ENCODE measurements around the gene STK24.

STK24 gene

DNA sequence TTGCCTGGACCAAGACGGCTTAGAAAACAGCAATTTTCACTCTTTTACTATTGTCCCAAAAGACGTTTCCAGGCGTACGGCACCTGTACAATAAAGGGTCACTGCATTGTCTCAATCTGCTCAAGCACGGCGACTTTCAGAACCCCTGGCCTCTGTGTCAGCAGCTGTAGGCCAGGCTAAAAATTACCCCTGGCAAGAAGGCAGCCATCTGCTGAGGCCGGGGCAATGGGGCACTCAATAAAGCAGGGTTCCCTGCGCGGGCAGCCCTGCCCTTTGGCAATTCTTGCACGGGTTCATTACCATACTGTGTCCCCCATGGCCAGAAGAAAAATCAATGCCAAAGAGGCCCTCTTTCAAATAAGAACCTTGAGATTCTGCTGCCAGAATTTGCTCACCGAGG is 52.1 kb downstream of the STK24 start:
- no peak for DNase-seq (ENCODE audit: low read depth)
- no peak overlapping the region for H3K4me3 ChIP-seq (ENCODE audit: low read depth, low read length)
- TF ChIP-seq, protein P1, sequence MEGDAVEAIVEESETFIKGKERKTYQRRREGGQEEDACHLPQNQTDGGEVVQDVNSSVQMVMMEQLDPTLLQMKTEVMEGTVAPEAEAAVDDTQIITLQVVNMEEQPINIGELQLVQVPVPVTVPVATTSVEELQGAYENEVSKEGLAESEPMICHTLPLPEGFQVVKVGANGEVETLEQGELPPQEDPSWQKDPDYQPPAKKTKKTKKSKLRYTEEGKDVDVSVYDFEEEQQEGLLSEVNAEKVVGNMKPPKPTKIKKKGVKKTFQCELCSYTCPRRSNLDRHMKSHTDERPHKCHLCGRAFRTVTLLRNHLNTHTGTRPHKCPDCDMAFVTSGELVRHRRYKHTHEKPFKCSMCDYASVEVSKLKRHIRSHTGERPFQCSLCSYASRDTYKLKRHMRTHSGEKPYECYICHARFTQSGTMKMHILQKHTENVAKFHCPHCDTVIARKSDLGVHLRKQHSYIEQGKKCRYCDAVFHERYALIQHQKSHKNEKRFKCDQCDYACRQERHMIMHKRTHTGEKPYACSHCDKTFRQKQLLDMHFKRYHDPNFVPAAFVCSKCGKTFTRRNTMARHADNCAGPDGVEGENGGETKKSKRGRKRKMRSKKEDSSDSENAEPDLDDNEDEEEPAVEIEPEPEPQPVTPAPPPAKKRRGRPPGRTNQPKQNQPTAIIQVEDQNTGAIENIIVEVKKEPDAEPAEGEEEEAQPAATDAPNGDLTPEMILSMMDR (conservative IDR thresholded peaks at IDR 0.05; ENCODE audit: low read depth, low read length): no peak

DNA sequence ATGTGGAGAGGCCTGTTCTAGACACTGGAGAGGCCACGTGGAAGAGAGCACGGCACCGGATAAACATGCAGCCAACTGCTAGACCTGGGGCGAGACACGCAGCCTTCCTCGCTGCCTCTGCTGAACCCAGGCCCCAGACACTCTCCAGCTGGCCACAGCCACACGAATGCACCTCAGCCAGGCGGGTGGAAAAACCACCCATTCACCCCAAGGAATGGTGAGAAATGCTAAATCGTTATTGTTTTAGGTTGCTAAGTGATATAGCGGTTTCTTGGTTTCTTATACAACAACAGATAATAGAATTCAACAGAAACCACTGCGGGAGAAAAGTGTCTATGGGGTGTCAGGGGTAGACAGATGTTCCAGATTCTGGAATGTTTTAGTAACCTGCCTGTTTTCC is 52.5 kb downstream of the STK24 start:
- TF ChIP-seq, protein P1 (conservative IDR thresholded peaks at IDR 0.05; ENCODE audit: low read depth, low read length): no peak
- DNase-seq (ENCODE audit: low read depth): peak; percentile 21
- H3K4me3 ChIP-seq (ENCODE audit: low read depth, low read length): no peak overlapping the region

DNA sequence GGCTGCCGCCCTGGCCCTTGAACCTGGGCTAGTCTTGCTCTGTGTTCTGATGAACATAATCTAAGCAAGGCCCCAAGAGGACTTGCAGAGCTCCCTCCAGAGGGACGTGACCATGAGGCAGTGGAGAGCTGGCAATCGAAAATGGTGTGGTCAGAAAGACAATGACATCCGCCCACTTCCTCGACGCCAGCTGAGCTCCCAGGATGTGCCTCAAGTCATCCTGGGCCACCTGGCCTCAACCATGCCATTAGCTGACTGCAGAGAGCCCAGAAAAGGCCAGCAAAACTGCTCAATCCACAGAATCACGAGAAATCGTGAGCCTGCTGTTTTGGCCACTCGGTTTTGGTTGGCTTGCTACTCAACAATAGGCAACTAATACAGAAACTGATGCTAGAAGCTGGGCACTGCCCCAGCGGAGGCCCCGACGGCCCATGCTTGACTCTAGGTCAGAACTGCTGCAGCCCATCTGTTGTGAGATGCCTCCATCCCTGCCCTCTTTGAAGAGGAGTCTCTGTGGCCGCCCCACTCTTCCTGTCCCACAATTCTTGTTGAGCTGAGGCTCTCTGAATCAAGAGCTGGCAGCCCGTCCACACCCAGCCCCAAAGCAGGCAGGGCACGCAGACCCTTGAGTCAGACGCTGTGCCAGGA is 53.3 kb downstream of the STK24 start:
- TF ChIP-seq, protein P1 (conservative IDR thresholded peaks at IDR 0.05; ENCODE audit: low read depth, low read length): no peak
- DNase-seq (ENCODE audit: low read depth): no peak

DNA sequence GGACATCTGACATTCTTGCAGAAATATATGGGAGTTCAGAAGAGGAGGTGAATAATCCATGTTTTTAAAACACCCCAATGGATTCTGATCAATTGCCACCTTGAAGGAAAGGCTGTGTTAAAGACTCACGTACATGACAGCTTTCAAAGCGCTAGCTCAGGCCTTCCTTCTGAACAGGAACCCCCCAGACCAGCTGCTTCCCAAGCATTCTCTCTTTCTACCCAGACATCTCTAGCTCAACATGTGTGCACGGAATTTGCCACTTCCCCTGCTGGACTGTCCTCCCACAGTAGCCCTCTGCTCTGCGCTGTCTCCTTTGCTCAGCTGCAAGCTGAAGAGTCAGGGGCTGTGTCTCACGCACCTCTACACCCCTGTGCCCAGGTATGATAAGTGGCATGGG is 54.5 kb downstream of the STK24 start:
- no peak for DNase-seq (ENCODE audit: low read depth)
- no peak overlapping the region for H3K4me3 ChIP-seq (ENCODE audit: low read depth, low read length)
- TF ChIP-seq, protein P1 (conservative IDR thresholded peaks at IDR 0.05; ENCODE audit: low read depth, low read length): no peak

More for the DNA sequence above, 53.3 kb downstream of the STK24 start:
- no peak overlapping the region for H3K4me3 ChIP-seq (ENCODE audit: low read depth, low read length)

DNA sequence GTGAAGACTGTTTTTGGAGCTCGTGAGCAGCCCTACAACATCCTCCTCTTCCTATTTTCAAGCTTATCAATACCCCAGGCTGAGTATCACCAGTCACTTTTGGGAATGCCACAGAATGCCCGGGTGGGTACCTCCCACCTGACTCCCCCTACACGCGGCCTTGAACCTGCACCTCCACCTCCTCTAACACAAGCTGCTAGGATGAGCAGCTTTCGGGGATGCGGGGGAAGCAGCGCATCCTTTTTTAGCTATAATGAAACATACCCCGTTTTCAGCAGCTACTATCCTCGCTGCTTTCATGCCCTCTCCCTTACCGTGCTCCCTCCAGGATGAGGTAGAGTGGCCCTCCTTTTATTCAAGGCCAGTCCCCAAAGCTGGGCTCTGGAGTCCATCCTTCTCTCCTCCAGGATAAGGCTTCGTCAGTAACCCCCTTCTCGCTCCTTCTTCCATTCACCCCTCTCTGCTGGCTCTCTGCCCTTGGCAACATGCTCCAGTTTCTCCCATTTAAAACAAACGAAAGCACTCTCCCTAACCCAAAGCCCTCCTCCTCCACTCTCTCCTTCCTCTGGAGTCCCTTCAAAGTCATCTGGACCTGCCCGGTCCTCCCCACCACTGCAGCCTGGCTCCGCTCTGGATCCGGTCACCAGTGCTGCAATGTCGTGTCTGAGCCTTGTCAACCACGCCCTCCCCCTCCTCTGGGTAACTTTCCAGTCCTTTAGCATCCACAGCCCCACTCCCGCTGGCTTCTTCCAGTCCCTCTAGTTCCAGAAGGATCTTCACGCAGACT is 55.3 kb downstream of the STK24 start:
- TF ChIP-seq, protein P1 (conservative IDR thresholded peaks at IDR 0.05; ENCODE audit: low read depth, low read length): no peak
- no peak overlapping the region for H3K4me3 ChIP-seq (ENCODE audit: low read depth, low read length)
- no peak for DNase-seq (ENCODE audit: low read depth)

DNA sequence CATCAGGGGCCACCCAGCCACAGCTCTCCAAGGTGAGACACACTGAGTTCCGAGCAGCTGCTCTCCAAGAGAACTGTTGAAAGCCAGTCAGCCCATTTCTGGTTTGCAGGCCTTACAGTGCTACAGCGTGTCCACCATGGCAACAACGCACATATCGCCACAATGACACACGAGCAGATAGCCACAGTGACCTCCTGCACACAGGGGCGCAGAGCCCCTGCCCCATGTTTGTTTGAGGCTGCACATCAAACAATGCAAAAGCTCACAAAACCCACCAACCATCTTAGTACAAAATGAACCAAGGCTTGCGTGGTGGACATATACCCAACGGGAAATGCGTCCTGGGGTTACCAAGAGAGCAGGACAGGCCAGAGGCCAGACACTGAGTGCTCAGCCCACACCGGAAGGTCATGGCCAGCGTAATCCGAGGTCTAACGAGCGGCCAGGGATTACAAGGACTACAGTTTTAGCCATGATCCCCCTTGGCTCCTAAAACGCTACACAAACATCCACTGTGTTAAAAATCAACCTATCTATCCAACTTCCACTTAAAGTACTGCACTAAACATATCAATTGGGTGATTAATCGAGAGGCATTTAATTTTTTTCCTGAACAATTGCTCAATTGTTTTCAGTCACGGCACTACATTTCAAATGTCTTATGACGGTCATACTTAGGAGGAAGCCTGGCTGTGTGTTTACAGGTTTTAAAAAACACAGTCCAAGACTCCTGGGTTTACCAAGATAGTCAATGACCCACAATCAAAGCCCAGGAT is 56.0 kb downstream of the STK24 start:
- TF ChIP-seq, protein P1 (conservative IDR thresholded peaks at IDR 0.05; ENCODE audit: low read depth, low read length): no peak
- H3K4me3 ChIP-seq (ENCODE audit: low read depth, low read length): no peak overlapping the region
- no peak for DNase-seq (ENCODE audit: low read depth)

All from choroid plexus epithelial cell (primary cell).